ENCODE results near the gene EIF4A3.
A peak's percentile ranks its signal among the peaks of the same experiment; 100 is the strongest.

The EIF4A3 gene

DNA sequence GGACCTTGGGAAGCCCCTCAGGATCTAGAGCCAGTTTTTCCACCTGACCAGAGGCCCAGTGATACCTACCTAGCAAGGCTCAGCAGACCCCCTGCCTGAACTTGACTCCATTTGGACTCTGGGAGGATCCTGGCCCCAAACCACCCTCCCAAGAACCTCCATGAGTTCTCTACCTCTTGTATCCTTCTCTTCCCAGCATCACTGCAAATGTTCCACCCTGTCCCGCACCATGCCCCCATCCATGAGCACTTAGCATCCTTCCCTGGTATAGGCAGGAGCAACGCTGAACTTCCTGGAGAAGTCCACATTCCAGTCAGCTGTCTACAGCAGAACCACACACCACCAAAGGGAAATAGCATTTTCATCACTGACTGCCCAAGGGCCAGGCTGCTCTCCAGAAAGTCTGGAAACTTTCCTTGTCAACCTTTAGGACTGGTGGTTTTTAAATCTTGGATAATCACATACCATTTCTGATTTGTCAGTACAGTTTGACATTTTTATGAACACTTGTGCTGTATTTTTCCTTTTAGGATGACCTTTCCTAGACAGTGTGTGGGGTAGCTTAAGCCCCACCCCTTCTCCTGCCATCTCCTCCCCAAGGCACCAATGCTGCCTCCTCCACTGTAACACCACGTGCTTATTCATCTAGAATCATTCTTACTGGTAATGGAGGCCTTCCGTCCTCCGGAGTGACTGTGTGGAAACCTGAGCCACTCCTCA, 13.9 kb downstream of the EIF4A3 start:
- Histone ChIP-seq H3K27me3 (ENCODE audit: insufficient read depth, low read length) (no peaks in the 10 kb centered on the region), H3K4me1 (ENCODE audit: insufficient read depth, low read length) (peaks cover 8% of the 10 kb centered on the region; the same call in 1 of the 2 replicates), H3K27ac (ENCODE audit: low read depth, low read length) (no peak overlapping the region), H3K36me3 (ENCODE audit: insufficient read depth, low read length) (peaks cover 56% of the 10 kb centered on the region), H3K9me3 (ENCODE audit: insufficient read depth, low read depth, low read length) (no peaks in the 10 kb centered on the region), H3K4me3 (ENCODE audit: low read length) (no peak overlapping the region), H3K9ac (ENCODE audit: low read depth, low read length) (no peak overlapping the region)
- WGBS = 93% methylated on average over 5 of the region's 5 CpGs

DNA sequence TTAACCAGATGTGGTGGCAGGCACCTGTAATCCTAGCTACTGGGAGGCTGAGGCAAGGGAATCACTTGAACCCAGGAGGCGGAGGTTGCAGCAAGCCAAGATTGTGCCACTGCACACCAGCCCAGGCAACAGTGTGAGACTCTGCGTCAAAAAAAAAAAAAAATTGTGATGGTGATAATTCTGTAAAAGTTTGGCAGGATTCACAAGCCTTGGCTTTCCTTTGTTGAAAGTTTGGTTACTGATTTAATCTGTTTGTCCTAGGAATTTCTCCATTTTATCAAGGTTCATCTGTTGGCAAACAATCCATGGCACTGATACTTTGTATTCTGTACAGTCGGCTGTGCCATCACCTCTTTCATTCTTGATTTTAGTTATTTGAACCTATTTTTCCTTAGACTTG, 15.9 kb downstream of the EIF4A3 start:
- H3K4me1 ChIP-seq (ENCODE audit: insufficient read depth, low read length) = peaks cover 8% of the 10 kb centered on the region; the same call in 1 of the 2 replicates
- no peaks in the 10 kb centered on the region for H3K9me3 ChIP-seq (ENCODE audit: insufficient read depth, low read depth, low read length)
- H3K9ac ChIP-seq (ENCODE audit: low read depth, low read length) = no peak overlapping the region
- WGBS = 98% methylated on average over 3 of the region's 3 CpGs
- peaks cover 35% of the 10 kb centered on the region for H3K36me3 ChIP-seq (ENCODE audit: insufficient read depth, low read length)
- H3K4me3 ChIP-seq (ENCODE audit: low read length) = no peak overlapping the region
- H3K27me3 ChIP-seq (ENCODE audit: insufficient read depth, low read length) = no peaks in the 10 kb centered on the region
- no peak overlapping the region for H3K27ac ChIP-seq (ENCODE audit: low read depth, low read length)

DNA sequence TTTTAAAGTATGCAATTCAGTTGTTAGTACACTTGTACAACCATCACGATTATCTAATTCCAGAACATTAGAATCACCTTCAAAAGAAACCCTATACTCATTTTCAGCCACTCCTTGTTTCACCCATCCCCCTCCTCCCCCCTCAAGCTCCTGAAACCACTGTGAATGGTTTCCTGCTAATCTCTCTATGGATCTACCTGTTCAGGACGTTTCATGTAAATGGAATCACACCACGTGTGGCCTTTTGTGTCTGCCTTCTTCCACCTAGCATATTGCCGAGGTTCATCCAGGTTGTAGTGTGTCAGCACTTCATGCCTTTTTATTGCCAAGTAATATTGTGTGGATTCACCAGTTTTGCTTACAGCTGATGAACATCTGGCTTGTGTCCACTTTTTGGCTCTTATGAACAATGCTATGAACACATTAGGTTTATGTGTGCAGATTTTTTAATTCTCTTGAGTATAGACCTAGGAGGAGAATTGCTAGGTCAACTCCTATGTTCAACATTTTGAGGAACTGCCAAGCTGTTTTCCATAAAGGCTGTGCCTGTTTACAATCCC, 17.8 kb downstream of the EIF4A3 start:
- 53% methylated on average over 4 of the region's 4 CpGs for WGBS
- Histone ChIP-seq H3K9ac (ENCODE audit: low read depth, low read length) (no peak overlapping the region), H3K27me3 (ENCODE audit: insufficient read depth, low read length) (no peaks in the 10 kb centered on the region), H3K36me3 (ENCODE audit: insufficient read depth, low read length) (peaks cover 16% of the 10 kb centered on the region), H3K4me3 (ENCODE audit: low read length) (no peak overlapping the region), H3K27ac (ENCODE audit: low read depth, low read length) (no peak overlapping the region), H3K4me1 (ENCODE audit: insufficient read depth, low read length) (peaks cover 18% of the 10 kb centered on the region), H3K9me3 (ENCODE audit: insufficient read depth, low read depth, low read length) (no peaks in the 10 kb centered on the region)

DNA sequence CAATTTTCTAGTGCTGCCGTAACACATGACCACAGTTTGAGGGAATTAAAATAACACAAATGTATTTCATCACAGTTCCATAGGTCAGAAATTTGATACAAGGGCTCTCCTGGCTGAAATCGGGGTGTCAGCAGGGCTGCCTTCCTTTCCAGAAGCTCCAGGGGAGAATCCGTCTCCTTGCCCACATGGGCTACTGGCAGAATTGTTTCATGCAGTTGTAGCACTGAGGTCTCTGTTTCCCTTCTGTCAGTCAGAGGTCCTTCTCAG, 20.5 kb downstream of the EIF4A3 start:
- no peak overlapping the region for H3K27ac ChIP-seq (ENCODE audit: low read depth, low read length)
- no peak overlapping the region for H3K9ac ChIP-seq (ENCODE audit: low read depth, low read length)
- no peak overlapping the region for H3K4me3 ChIP-seq (ENCODE audit: low read length)
- 93% methylated on average over 3 of the region's 3 CpGs for WGBS
- no peaks in the 10 kb centered on the region for H3K27me3 ChIP-seq (ENCODE audit: insufficient read depth, low read length)
- no peaks in the 10 kb centered on the region for H3K36me3 ChIP-seq (ENCODE audit: insufficient read depth, low read length)
- no peaks in the 10 kb centered on the region for H3K9me3 ChIP-seq (ENCODE audit: insufficient read depth, low read depth, low read length)
- peaks cover 23% of the 10 kb centered on the region for H3K4me1 ChIP-seq (ENCODE audit: insufficient read depth, low read length)

DNA sequence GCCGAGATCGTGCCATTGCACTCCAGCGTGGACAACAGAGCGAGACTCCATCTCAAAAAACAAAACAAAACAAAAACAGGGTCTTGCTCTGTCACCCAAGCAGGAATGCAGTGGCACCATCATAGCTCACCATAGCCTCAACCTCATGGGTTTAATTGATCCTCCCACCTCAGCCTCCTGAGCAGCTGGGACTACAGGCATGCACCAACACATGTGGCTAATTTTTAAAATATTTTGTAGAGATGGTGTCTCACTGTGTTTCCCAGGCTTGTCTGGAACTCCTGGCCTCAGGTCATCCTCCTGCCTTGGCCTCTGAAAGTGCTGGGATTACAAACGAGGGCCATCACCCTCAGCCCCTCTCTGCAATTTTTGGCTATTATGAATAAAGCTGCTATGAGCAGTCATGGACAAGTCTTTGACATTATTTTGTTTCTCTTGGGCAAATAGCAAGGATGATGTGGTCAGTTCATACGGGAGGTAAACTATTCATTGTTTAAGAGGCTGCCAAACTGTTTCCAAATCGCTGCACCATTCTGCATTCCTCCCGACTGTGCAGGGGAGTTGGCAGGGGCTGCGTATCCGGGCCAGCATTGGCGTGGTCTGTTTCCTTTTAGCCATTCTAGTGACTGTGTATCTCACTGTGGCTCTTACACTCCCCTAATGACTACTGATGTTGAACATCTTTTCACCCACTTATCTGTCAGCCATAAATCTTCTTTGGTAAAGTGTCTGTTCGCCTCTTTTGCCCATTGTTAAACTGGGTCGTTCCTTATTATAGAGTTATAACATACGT, 21.1 kb downstream of the EIF4A3 start:
- H3K4me1 ChIP-seq (ENCODE audit: insufficient read depth, low read length) = peaks cover 23% of the 10 kb centered on the region
- H3K27ac ChIP-seq (ENCODE audit: low read depth, low read length) = no peak overlapping the region
- no peaks in the 10 kb centered on the region for H3K36me3 ChIP-seq (ENCODE audit: insufficient read depth, low read length)
- no peak overlapping the region for H3K9ac ChIP-seq (ENCODE audit: low read depth, low read length)
- H3K27me3 ChIP-seq (ENCODE audit: insufficient read depth, low read length) = no peaks in the 10 kb centered on the region
- WGBS = 95% methylated on average over 14 of the region's 14 CpGs
- H3K4me3 ChIP-seq (ENCODE audit: low read length) = no peak overlapping the region
- H3K9me3 ChIP-seq (ENCODE audit: insufficient read depth, low read depth, low read length) = no peaks in the 10 kb centered on the region

DNA sequence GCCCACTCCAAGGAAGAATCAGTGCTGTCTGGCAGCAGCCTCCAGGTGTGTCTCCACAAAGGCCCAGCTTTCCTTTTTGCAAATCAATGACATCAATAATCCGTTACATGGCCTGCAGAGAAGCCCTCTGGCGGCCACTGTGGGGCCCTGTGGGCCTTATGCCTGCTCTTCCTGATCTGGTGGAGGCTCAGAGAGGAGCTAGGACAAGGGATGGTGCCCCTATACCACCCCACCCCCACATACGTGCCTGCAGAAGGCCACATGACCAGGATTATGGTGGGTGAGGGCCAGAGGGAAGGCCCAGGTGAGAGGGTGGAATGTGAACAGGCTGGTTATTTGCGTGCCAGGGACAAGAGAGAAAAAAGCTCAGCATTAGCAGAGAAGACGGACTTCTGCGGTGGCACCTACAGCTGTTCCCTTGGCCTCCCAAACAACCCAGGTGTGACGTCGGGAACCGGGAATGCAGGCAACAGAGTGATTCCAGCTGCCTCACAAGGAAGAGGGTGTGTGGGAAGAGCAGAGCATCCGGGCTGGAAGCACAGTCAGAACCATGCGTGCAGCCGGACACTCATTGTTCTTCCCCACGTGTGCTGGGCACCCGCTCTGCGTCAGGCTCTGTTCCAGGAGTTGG, 22.5 kb downstream of the EIF4A3 start:
- Histone ChIP-seq H3K9me3 (ENCODE audit: insufficient read depth, low read depth, low read length) (no peaks in the 10 kb centered on the region), H3K36me3 (ENCODE audit: insufficient read depth, low read length) (no peaks in the 10 kb centered on the region), H3K4me1 (ENCODE audit: insufficient read depth, low read length) (peaks cover 23% of the 10 kb centered on the region), H3K27ac (ENCODE audit: low read depth, low read length) (peak overlapping the region; percentile 27; the same call in 1 of the 2 replicates), H3K4me3 (ENCODE audit: low read length) (no peak overlapping the region), H3K9ac (ENCODE audit: low read depth, low read length) (no peak overlapping the region), H3K27me3 (ENCODE audit: insufficient read depth, low read length) (no peaks in the 10 kb centered on the region)
- WGBS = 69% methylated on average over 14 of the region's 15 CpGs

DNA sequence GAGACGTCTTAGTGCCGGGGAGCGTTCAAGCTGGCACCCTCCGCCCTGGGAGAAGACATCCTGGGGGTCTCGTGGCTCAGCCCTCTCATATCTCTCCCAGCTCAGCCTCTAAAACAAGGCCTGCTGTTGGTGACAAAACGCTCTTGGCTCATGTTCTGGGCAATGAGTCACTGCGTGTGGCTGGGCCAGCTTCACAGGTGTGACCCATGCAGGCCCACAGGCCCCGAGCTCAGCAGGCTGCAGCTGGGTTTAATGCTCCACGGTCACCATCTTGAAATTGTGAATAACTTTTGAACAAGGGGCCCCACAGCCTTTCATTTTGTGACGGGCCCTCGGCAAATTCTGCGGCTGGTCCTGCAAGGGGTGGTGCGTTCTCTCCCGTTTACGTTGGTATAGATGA, 23.1 kb downstream of the EIF4A3 start:
- no peak overlapping the region for H3K9ac ChIP-seq (ENCODE audit: low read depth, low read length)

DNA sequence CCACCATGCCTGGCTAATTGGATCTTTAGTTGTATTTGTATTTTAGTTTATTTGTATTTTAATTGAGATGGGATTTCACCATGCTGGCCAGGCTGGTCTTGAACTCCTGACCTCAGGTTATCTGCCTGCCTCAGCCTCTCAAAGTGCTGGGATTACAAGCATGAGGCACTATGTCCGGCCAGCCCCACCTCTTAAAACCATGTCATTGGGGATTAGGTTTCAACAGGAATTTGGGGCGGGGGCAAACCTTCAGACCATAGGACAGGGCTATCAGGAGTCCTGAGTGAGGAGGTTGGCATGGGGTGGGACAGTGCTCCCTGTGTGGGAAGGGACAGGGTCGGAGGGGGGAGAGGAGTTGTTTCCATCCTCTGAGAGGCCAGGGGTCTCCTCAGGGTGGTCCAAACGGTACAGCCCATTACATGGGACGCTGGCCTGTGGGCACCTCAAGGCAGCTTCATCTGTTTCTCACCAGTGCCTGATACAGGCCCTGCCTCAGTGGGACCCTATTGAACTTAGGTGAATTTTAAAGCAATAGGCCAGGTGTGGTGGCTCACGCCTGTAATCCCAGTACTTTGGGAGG, 23.9 kb downstream of the EIF4A3 start:
- Histone ChIP-seq H3K36me3 (ENCODE audit: insufficient read depth, low read length) (0 out of 2 replicates have a peak, but pooled peaks cover 6% of the 10 kb centered on the region), H3K9ac (ENCODE audit: low read depth, low read length) (no peak overlapping the region), H3K9me3 (ENCODE audit: insufficient read depth, low read depth, low read length) (no peaks in the 10 kb centered on the region), H3K27me3 (ENCODE audit: insufficient read depth, low read length) (no peaks in the 10 kb centered on the region), H3K4me1 (ENCODE audit: insufficient read depth, low read length) (peaks cover 15% of the 10 kb centered on the region), H3K27ac (ENCODE audit: low read depth, low read length) (no peak overlapping the region), H3K4me3 (ENCODE audit: low read length) (no peak overlapping the region)
- 85% methylated on average over 6 of the region's 6 CpGs for WGBS

More for the DNA sequence above, 23.1 kb downstream of the EIF4A3 start:
- Histone ChIP-seq H3K27me3 (ENCODE audit: insufficient read depth, low read length) (no peaks in the 10 kb centered on the region), H3K27ac (ENCODE audit: low read depth, low read length) (peak overlapping the region; percentile 53; the same call in 1 of the 2 replicates), H3K4me1 (ENCODE audit: insufficient read depth, low read length) (peaks cover 17% of the 10 kb centered on the region), H3K9me3 (ENCODE audit: insufficient read depth, low read depth, low read length) (no peaks in the 10 kb centered on the region), H3K36me3 (ENCODE audit: insufficient read depth, low read length) (0 out of 2 replicates have a peak, but pooled peaks cover 1% of the 10 kb centered on the region), H3K4me3 (ENCODE audit: low read length) (no peak overlapping the region)
- WGBS = 79% methylated on average over 15 of the region's 15 CpGs

DNA sequence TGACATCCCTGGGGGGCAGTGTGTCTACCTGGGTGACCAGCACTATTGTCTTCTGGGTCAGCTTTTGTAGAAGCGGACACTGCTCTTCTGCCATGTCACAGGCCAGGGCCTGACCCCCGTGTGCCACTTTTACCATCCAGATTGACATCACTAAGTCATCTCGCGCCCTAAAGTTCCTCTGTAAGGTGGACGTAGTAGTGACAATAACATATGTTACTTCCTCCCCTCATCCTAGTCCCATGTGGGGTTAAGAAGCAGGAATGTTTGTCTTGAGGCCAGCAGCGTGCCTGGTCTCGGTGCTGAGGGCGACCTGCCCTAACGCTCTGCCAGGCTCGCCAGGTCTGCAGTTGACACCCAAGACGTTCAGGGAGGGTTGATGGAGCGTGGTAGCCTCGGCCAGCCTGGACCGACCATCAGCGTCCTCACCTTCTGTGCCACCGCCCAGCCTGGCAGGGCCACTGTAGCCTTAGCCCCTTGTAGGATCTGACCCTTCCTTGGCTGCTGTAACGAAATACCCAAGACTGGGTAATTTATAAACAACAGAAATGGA, 24.8 kb downstream of the EIF4A3 start:
- no peak overlapping the region for H3K27ac ChIP-seq (ENCODE audit: low read depth, low read length)
- WGBS = 97% methylated on average over 17 of the region's 17 CpGs
- no peak overlapping the region for H3K9ac ChIP-seq (ENCODE audit: low read depth, low read length)

DNA sequence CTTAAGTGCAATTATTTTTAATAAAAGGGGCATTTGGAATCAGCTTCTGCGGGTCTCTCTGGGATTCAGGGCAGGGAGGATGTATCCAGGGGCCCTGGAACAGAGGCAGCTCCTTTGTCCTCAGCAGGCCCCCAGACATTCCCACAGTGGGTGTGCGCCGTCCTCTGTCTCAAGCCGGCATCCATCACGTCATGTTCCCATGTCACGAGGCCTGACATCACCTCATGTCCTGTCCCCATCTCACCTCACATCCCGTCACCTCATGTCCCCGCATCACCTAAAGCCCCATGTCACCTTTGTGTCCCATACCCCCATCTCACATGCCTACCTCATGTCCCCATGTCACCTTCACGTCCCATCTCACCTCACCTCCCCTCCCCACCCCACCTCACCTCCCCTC, 27.1 kb downstream of the EIF4A3 start:
- H3K9me3 ChIP-seq (ENCODE audit: insufficient read depth, low read depth, low read length) = no peaks in the 10 kb centered on the region
- H3K27ac ChIP-seq (ENCODE audit: low read depth, low read length) = no peak overlapping the region
- H3K4me3 ChIP-seq (ENCODE audit: low read length) = no peak overlapping the region
- 0 out of 2 replicates have a peak, but pooled peaks cover 6% of the 10 kb centered on the region for H3K36me3 ChIP-seq (ENCODE audit: insufficient read depth, low read length)
- H3K27me3 ChIP-seq (ENCODE audit: insufficient read depth, low read length) = no peaks in the 10 kb centered on the region
- H3K9ac ChIP-seq (ENCODE audit: low read depth, low read length) = no peak overlapping the region
- 96% methylated on average over 9 of the region's 9 CpGs for WGBS
- H3K4me1 ChIP-seq (ENCODE audit: insufficient read depth, low read length) = peaks cover 13% of the 10 kb centered on the region

More for the DNA sequence above, 24.8 kb downstream of the EIF4A3 start:
- 0 out of 2 replicates have a peak, but pooled peaks cover 6% of the 10 kb centered on the region for H3K36me3 ChIP-seq (ENCODE audit: insufficient read depth, low read length)
- no peaks in the 10 kb centered on the region for H3K9me3 ChIP-seq (ENCODE audit: insufficient read depth, low read depth, low read length)
- H3K4me1 ChIP-seq (ENCODE audit: insufficient read depth, low read length) = peaks cover 15% of the 10 kb centered on the region
- no peak overlapping the region for H3K4me3 ChIP-seq (ENCODE audit: low read length)
- no peaks in the 10 kb centered on the region for H3K27me3 ChIP-seq (ENCODE audit: insufficient read depth, low read length)

Measured in HUES64 (cell line).